SK-N-SH (cell line): ENCODE measurements around the gene MYO9B. TPM values are rescaled to one million over a fixed set of nuclear protein-coding genes. Genes with fewer than 3 reads are reported as not detected.

Source experiments
- CTCF ChIA-PET: fragments of 300-600, 350-600 bp; formaldehyde crosslinking; extraction: SDS; loops from one replicate; lab custom pipeline; 2021; lab: Yijun Ruan, JAX
- POLR2A ChIA-PET: fragments of 350-600 bp; sonication (Branson Sonifier 250); formaldehyde crosslinking; extraction: SDS; loops from one replicate; lab custom pipeline; 2020; ENCODE audit warnings: antibody characterized with exemption, inconsistent platforms; lab: Yijun Ruan, JAX
- DNase-seq: peaks from one replicate; pipeline ENCODE4 v3.0.0; 2012
- H2AFZ ChIP-seq: fragments of 200-600 bp; sonication (generic); 2 replicates; pipeline ENCODE4 v1.8.1; 2016; ENCODE audit warnings: antibody characterized with exemption, mild to moderate bottlenecking, low read depth
- H3F3A ChIP-seq: fragments of 200-600 bp; sonication (generic); replicated peaks from 2 replicates; pipeline ENCODE3; 2016; ENCODE audit warnings: antibody characterized with exemption, mild to moderate bottlenecking; ENCODE audit not compliant: insufficient read depth
- H3K27ac ChIP-seq, 2 experiments: fragments of 200-500 bp in 1 of 2; fragments of 200-600 bp in 1 of 2; sonication (Bioruptor generic) in 1 of 2; sonication (generic), shearing (Covaris generic) in 1 of 2; 2 replicates each; pipeline versions ENCODE4 v1.5.1 to v1.6.1; 2014 to 2016; ENCODE audit warnings: low read depth in 2 of 2, inconsistent platforms in 1 of 2, low read length in 1 of 2, mild to moderate bottlenecking in 1 of 2, mixed read lengths in 1 of 2
- H3K27me3 ChIP-seq: fragments of 200-600 bp; sonication (generic), shearing (Covaris generic); 2 replicates; pipeline ENCODE4 v1.6.1; 2016; ENCODE audit warnings: mixed run types; ENCODE audit not compliant: insufficient read depth
- H3K36me3 ChIP-seq, 2 experiments: fragments of 200-500 bp in 1 of 2; fragments of 200-600 bp in 1 of 2; sonication (Bioruptor generic) in 1 of 2; sonication (generic) in 1 of 2; replicated peaks in 1 of 2; 2 replicates each; pipeline versions ENCODE3 to v1.5.1; 2014 to 2016; ENCODE audit warnings: low read length in 1 of 2, mild to moderate bottlenecking in 1 of 2; ENCODE audit not compliant: insufficient read depth in 2 of 2, control insufficient read depth in 1 of 2
- H3K4me1 ChIP-seq, 2 experiments: fragments of 200-500 bp in 1 of 2; fragments of 200-600 bp in 1 of 2; sonication (Bioruptor generic) in 1 of 2; sonication (generic), shearing (Covaris generic) in 1 of 2; 2 replicates each; pipeline versions ENCODE4 v1.5.1 to v1.6.1; 2014 to 2016; ENCODE audit warnings: low read depth in 1 of 2, low read length in 1 of 2, mixed run types in 1 of 2; ENCODE audit not compliant: insufficient read depth in 2 of 2, control insufficient read depth in 1 of 2
- H3K4me2 ChIP-seq: fragments of 200-600 bp; sonication (generic), shearing (Covaris generic); 2 replicates; pipeline ENCODE4 v1.6.1; 2017; ENCODE audit warnings: mixed run types
- H3K4me3 ChIP-seq, 2 experiments: fragments of 200-500 bp in 1 of 2; fragments of 200-600 bp in 1 of 2; sonication (Bioruptor generic) in 1 of 2; sonication (generic), shearing (Covaris generic) in 1 of 2; 2 replicates each; pipeline versions ENCODE4 v1.5.1 to v1.8.1; 2014 to 2016; ENCODE audit warnings: low read depth in 2 of 2, inconsistent platforms in 1 of 2, low read length in 1 of 2, mild to moderate bottlenecking in 1 of 2, mixed read lengths in 1 of 2, moderate library complexity in 1 of 2
- H3K79me2 ChIP-seq: fragments of 200-600 bp; sonication (generic); 2 replicates; pipeline ENCODE4 v1.8.1; 2017; ENCODE audit warnings: mild to moderate bottlenecking; ENCODE audit not compliant: insufficient read depth
- H3K9ac ChIP-seq: fragments of 200-600 bp; sonication (generic); 2 replicates; pipeline ENCODE4 v1.6.1; 2017; ENCODE audit warnings: mixed run types
- H3K9me2 ChIP-seq: fragments of 200-600 bp; sonication (generic); 2 replicates; pipeline ENCODE4 v1.6.1; 2017; ENCODE audit warnings: mixed run types
- H3K9me3 ChIP-seq: fragments of 200-600 bp; sonication (generic); 2 replicates; pipeline ENCODE4 v1.6.1; 2017; ENCODE audit warnings: mixed run types, mild to moderate bottlenecking, moderate library complexity
- H4K20me1 ChIP-seq: fragments of 200-600 bp; sonication (generic); 2 replicates; pipeline ENCODE4 v1.6.1; 2017; ENCODE audit warnings: mild to moderate bottlenecking, mixed run types; ENCODE audit not compliant: insufficient read depth
- EZH2phosphoT487 ChIP-seq: fragments of 200-600 bp; sonication (generic); IDR thresholded peaks from 2 replicates; pipeline ENCODE4 v1.6.1; 2017; ENCODE audit warnings: low read depth, mixed run types, mild to moderate bottlenecking, antibody characterized with exemption, moderate library complexity, borderline replicate concordance
- FOXJ3 ChIP-seq: sonication (generic); formaldehyde crosslinking; IDR thresholded peaks from 2 replicates; pipeline ENCODE4 v1.5.1; 2020; ENCODE audit warnings: mild to moderate bottlenecking, missing genetic modification reagents
- FOXM1 ChIP-seq: IDR thresholded peaks from 2 replicates; pipeline ENCODE4 v1.4.0; 2012; ENCODE audit warnings: low read depth, mild to moderate bottlenecking
- GATA2 ChIP-seq: sonication (generic); formaldehyde crosslinking; IDR thresholded peaks from 2 replicates; pipeline ENCODE4 v1.5.0; 2020; ENCODE audit warnings: mild to moderate bottlenecking, missing genetic modification reagents
- MEF2A ChIP-seq: IDR thresholded peaks from 2 replicates; pipeline ENCODE4 v1.4.0; 2012; ENCODE audit warnings: low read depth, borderline replicate concordance
- NFIC ChIP-seq: IDR thresholded peaks from 2 replicates; pipeline ENCODE4 v1.4.0; 2012; ENCODE audit warnings: borderline replicate concordance
- RCOR1 ChIP-seq: fragments of 150-350 bp; IDR thresholded peaks from 2 replicates; pipeline ENCODE4 v1.6.1; 2017; ENCODE audit warnings: antibody characterized with exemption, low read length
- USF1 ChIP-seq: IDR thresholded peaks from 2 replicates; pipeline ENCODE4 v1.4.0; 2012; ENCODE audit warnings: low read depth, borderline replicate concordance
- USF2 ChIP-seq: fragments of 150-350 bp; IDR thresholded peaks from 2 replicates; pipeline ENCODE4 v1.6.1; 2017; ENCODE audit warnings: antibody characterized with exemption, low read length, low read depth, borderline replicate concordance
- YY1 ChIP-seq: IDR thresholded peaks from 2 replicates; pipeline ENCODE4 v1.4.0; 2012; ENCODE audit warnings: low read depth, mild to moderate bottlenecking
- ZBTB33 ChIP-seq: IDR thresholded peaks from 2 replicates; pipeline ENCODE4 v1.4.0; 2012; ENCODE audit warnings: low read depth, borderline replicate concordance
- WGBS: methylation state at CpG from one replicate; pipeline ENCODE4 v1.1.6; 2017; ENCODE audit warnings: low lambda C conversion rate; 5-methylcytosine and 5-hydroxymethylcytosine counted together
- polyA plus RNA-seq, 3 experiments: library from polyadenylated mRNA; depleted of rRNA; stranded (reverse); fragments of >200 nt; gene quantifications; 2 replicates each; pipeline ENCODE4 v1.2.3, GENCODE V29; 2012
- TF ChIP-seq, protein P1 (sequence below): IDR thresholded peaks from 2 replicates; pipeline ENCODE4 v1.4.0; 2012; ENCODE audit warnings: low read depth
- TF ChIP-seq, protein P2 (sequence below): IDR thresholded peaks from 2 replicates; pipeline ENCODE4; 2012

Gene MYO9B
- polyA plus RNA-seq, 1 of the 3 experiments (the other 2 are of a cell fraction) = 37.6 TPM

GRCh38 chr19:17026706-17027534 is 48.7 kb upstream of the MYO9B start, which contains the start of gene CPAMD8:
TSS of gene CPAMD8 (minus strand) at chr19:17026810. CDS start at chr19:17026642, 168 bp downstream.
- POLR2A ChIA-PET = no interaction called here
- H3K9ac ChIP-seq = no peak within 1 kb of the TSS
- no peak within 1 kb of the TSS for H2AFZ ChIP-seq
- 5% methylated on average over 18 of the region's 67 CpGs for WGBS
- peak; percentile 59 for DNase-seq
- H3K4me2 ChIP-seq = no peak within 1 kb of the TSS
- H3K27ac ChIP-seq = no peak within 1 kb of the TSS
- CTCF ChIA-PET = no interaction called here
- H3K4me3 ChIP-seq = no peak within 1 kb of the TSS
- no peaks in the 10 kb centered on the region for H3K4me1 ChIP-seq
- H3K27me3 ChIP-seq = peaks cover 38% of the 10 kb centered on the region
- no peaks in the 10 kb centered on the region for H3K9me3 ChIP-seq
- no peaks in the 10 kb centered on the region for H3K36me3 ChIP-seq
- no peaks in the 10 kb centered on the region for H3F3A ChIP-seq
- no peaks in the 10 kb centered on the region for H3K9me2 ChIP-seq
- TF ChIP-seq ZBTB33 = no peak
- TF ChIP-seq MEF2A = no peak
- TF ChIP-seq USF1 = no peak
- no peak for TF ChIP-seq GATA2 (CRISPR knock-in tag)
- TF ChIP-seq, protein P1, sequence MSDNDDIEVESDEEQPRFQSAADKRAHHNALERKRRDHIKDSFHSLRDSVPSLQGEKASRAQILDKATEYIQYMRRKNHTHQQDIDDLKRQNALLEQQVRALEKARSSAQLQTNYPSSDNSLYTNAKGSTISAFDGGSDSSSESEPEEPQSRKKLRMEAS = no peak
- TF ChIP-seq YY1 = no peak
- TF ChIP-seq FOXM1 = no peak
- TF ChIP-seq, protein P2, sequence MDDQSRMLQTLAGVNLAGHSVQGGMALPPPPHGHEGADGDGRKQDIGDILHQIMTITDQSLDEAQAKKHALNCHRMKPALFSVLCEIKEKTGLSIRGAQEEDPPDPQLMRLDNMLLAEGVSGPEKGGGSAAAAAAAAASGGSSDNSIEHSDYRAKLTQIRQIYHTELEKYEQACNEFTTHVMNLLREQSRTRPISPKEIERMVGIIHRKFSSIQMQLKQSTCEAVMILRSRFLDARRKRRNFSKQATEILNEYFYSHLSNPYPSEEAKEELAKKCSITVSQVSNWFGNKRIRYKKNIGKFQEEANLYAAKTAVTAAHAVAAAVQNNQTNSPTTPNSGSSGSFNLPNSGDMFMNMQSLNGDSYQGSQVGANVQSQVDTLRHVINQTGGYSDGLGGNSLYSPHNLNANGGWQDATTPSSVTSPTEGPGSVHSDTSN = no peak
- TF ChIP-seq NFIC = no peak
- TF ChIP-seq FOXJ3 (CRISPR knock-in tag) = no peak
- TF ChIP-seq RCOR1 = no peak
- no peak for TF ChIP-seq USF2
- no peak for TF ChIP-seq EZH2phosphoT487
- no peaks in the 10 kb centered on the region for H3K79me2 ChIP-seq
- H4K20me1 ChIP-seq = no peaks in the 10 kb centered on the region
